Measurements from ENCODE around the gene UGT2A2.

Gene UGT2A2

GRCh38 chr4:69594382-69594781, 45.1 kb downstream of the UGT2A2 start:
- TF ChIP-seq EZH2phosphoT487 (IDR thresholded peaks at IDR 0.05; ENCODE audit: borderline replicate concordance) (no peak), CTCF (conservative IDR thresholded peaks at IDR 0.05; ENCODE audit: low read length) (no peak)
- H3K4me2 ChIP-seq (ENCODE audit: low read depth, low read length, poor library complexity, severe bottlenecking): no peak overlapping the region
- H3K9me3 ChIP-seq (ENCODE audit: insufficient read depth, low read depth, low read length): no peaks in the 10 kb centered on the region
- H3K79me2 ChIP-seq (ENCODE audit: insufficient read depth, low read length): no peaks in the 10 kb centered on the region
- no peaks in the 10 kb centered on the region for H3F3A ChIP-seq (ENCODE audit: low read depth)
- no peaks in the 10 kb centered on the region for H3K9me2 ChIP-seq (replicated peaks; ENCODE audit: low read depth, low read length)
- no peaks in the 10 kb centered on the region for H3K27me3 ChIP-seq (ENCODE audit: insufficient read depth, low read length, poor library complexity, severe bottlenecking)
- no peaks in the 10 kb centered on the region for H4K20me1 ChIP-seq (ENCODE audit: insufficient read depth, low read length, poor library complexity, severe bottlenecking)
- no peak overlapping the region for H3K9ac ChIP-seq (ENCODE audit: low read depth, low read length, poor library complexity, severe bottlenecking)
- H3K36me3 ChIP-seq (ENCODE audit: insufficient read depth, low read length): no peaks in the 10 kb centered on the region
- no peaks in the 10 kb centered on the region for H3K4me1 ChIP-seq (ENCODE audit: insufficient read depth, low read length, poor library complexity, severe bottlenecking)
- H2AFZ ChIP-seq (ENCODE audit: low read length): no peak overlapping the region
- no peak overlapping the region for H3K4me3 ChIP-seq (ENCODE audit: low read length, poor library complexity, severe bottlenecking)

GRCh38 chr4:69591364-69591763, 48.1 kb downstream of the UGT2A2 start:
- H2AFZ ChIP-seq (ENCODE audit: low read length): no peak overlapping the region
- H3K9me2 ChIP-seq (replicated peaks; ENCODE audit: low read depth, low read length): no peaks in the 10 kb centered on the region
- H3F3A ChIP-seq (ENCODE audit: low read depth): no peaks in the 10 kb centered on the region
- H3K36me3 ChIP-seq (ENCODE audit: insufficient read depth, low read length): no peaks in the 10 kb centered on the region
- TF ChIP-seq CTCF (conservative IDR thresholded peaks at IDR 0.05; ENCODE audit: low read length): no peak
- no peak for TF ChIP-seq EZH2phosphoT487 (IDR thresholded peaks at IDR 0.05; ENCODE audit: borderline replicate concordance)
- H3K79me2 ChIP-seq (ENCODE audit: insufficient read depth, low read length): no peaks in the 10 kb centered on the region
- H3K9ac ChIP-seq (ENCODE audit: low read depth, low read length, poor library complexity, severe bottlenecking): no peak overlapping the region
- no peak overlapping the region for H3K4me2 ChIP-seq (ENCODE audit: low read depth, low read length, poor library complexity, severe bottlenecking)
- no peaks in the 10 kb centered on the region for H3K9me3 ChIP-seq (ENCODE audit: insufficient read depth, low read depth, low read length)
- no peaks in the 10 kb centered on the region for H3K27me3 ChIP-seq (ENCODE audit: insufficient read depth, low read length, poor library complexity, severe bottlenecking)
- H3K4me3 ChIP-seq (ENCODE audit: low read length, poor library complexity, severe bottlenecking): no peak overlapping the region
- no peaks in the 10 kb centered on the region for H3K4me1 ChIP-seq (ENCODE audit: insufficient read depth, low read length, poor library complexity, severe bottlenecking)
- H4K20me1 ChIP-seq (ENCODE audit: insufficient read depth, low read length, poor library complexity, severe bottlenecking): no peaks in the 10 kb centered on the region

GRCh38 chr4:69589884-69590283, 49.6 kb downstream of the UGT2A2 start:
- no peaks in the 10 kb centered on the region for H3K79me2 ChIP-seq (ENCODE audit: insufficient read depth, low read length)
- no peaks in the 10 kb centered on the region for H3K9me3 ChIP-seq (ENCODE audit: insufficient read depth, low read depth, low read length)

More at GRCh38 chr4:69589884-69590283, 49.6 kb downstream of the UGT2A2 start:
- Histone ChIP-seq H4K20me1 (ENCODE audit: insufficient read depth, low read length, poor library complexity, severe bottlenecking) (no peaks in the 10 kb centered on the region), H3K4me2 (ENCODE audit: low read depth, low read length, poor library complexity, severe bottlenecking) (no peak overlapping the region), H3K4me3 (ENCODE audit: low read length, poor library complexity, severe bottlenecking) (no peak overlapping the region), H2AFZ (ENCODE audit: low read length) (no peak overlapping the region), H3F3A (ENCODE audit: low read depth) (no peaks in the 10 kb centered on the region), H3K4me1 (ENCODE audit: insufficient read depth, low read length, poor library complexity, severe bottlenecking) (no peaks in the 10 kb centered on the region), H3K27me3 (ENCODE audit: insufficient read depth, low read length, poor library complexity, severe bottlenecking) (no peaks in the 10 kb centered on the region), H3K36me3 (ENCODE audit: insufficient read depth, low read length) (no peaks in the 10 kb centered on the region), H3K9me2 (replicated peaks; ENCODE audit: low read depth, low read length) (no peaks in the 10 kb centered on the region), H3K9ac (ENCODE audit: low read depth, low read length, poor library complexity, severe bottlenecking) (no peak overlapping the region)
- TF ChIP-seq EZH2phosphoT487 (IDR thresholded peaks at IDR 0.05; ENCODE audit: borderline replicate concordance): no peak
- TF ChIP-seq CTCF (conservative IDR thresholded peaks at IDR 0.05; ENCODE audit: low read length): no peak

Measured in Loucy (cell line).